B cell (primary cell): ENCODE results near the gene DEFB124. TPM values are rescaled to one million over a fixed set of nuclear protein-coding genes. Genes with fewer than 3 reads are reported as not detected.
A peak's percentile ranks its signal among the peaks of the same experiment; 100 is the strongest.

ENCODE experiments used
- ATAC-seq: fragments of 200-7000 bp; cut with Tn5 transposase; one replicate; pipeline ENCODE4 v1.10.0; 2021; ENCODE audit warnings: low read depth, mild to moderate bottlenecking, moderate number of reproducible peaks, moderate library complexity
- CTCF ChIA-PET: fragments of 350-600 bp; sonication (Branson Sonifier 250); formaldehyde crosslinking; loops from one replicate; lab custom pipeline; 2021; ENCODE audit warnings: antibody characterized with exemption, inconsistent platforms; lab: Charles Lee
- POLR2A ChIA-PET: fragments of 350-600 bp; sonication (Branson Sonifier 250); formaldehyde crosslinking; loops from one replicate; lab custom pipeline; 2021; ENCODE audit warnings: antibody characterized with exemption; lab: Charles Lee
- DNase-seq: peaks from one replicate; pipeline ENCODE4 v3.0.0; 2013
- H2AFZ ChIP-seq: 2 replicates; pipeline ENCODE4 v1.6.1; 2012; ENCODE audit warnings: mild to moderate bottlenecking, low read depth, low read length; ENCODE audit not compliant: insufficient read depth, poor library complexity, severe bottlenecking
- H3K27ac ChIP-seq, 2 donors: 1 replicate in 1 of 2; 2 replicates in 1 of 2; pipeline ENCODE4 v1.5.1; 2012 to 2013; ENCODE audit warnings: low read length in 2 of 2, mild to moderate bottlenecking in 2 of 2, moderate library complexity in 1 of 2
- H3K27me3 ChIP-seq, 4 experiments: fragments of 200-600 bp in 1 of 4; sonication (generic) in 1 of 4; replicated peaks in 1 of 4; 1 replicate in 2 of 4; 2 replicates in 2 of 4; pipeline versions ENCODE4 v1.6.1 to v1.7.0; 2013 to 2016; ENCODE audit warnings: low read length in 3 of 4, mild to moderate bottlenecking in 2 of 4, mixed read lengths in 1 of 4, moderate library complexity in 1 of 4; ENCODE audit not compliant: insufficient read depth in 4 of 4, control insufficient read depth in 3 of 4; ENCODE audit errors: control extremely low read depth in 1 of 4
- H3K36me3 ChIP-seq, 2 experiments: replicated peaks in 1 of 2; 1 replicate in 1 of 2; 2 replicates in 1 of 2; pipeline versions ENCODE4 v1.6.1 to v1.7.1; 2013; ENCODE audit warnings: low read length in 1 of 2; ENCODE audit not compliant: insufficient read depth in 2 of 2, control insufficient read depth in 1 of 2; ENCODE audit errors: control extremely low read depth in 1 of 2, extremely low read depth in 1 of 2
- H3K4me1 ChIP-seq, 2 donors: fragments of 200-600 bp in 1 of 2; sonication (generic) in 1 of 2; 1 replicate in 1 of 2; 2 replicates in 1 of 2; pipeline versions ENCODE4 v1.5.1 to v1.6.1; 2013 to 2017; ENCODE audit warnings: low read length in 2 of 2; ENCODE audit not compliant: control insufficient read depth in 2 of 2, insufficient read depth in 2 of 2
- H3K4me2 ChIP-seq: replicated peaks from 2 replicates; pipeline ENCODE3; 2012; ENCODE audit warnings: mild to moderate bottlenecking, low read depth, low read length; ENCODE audit not compliant: poor library complexity, severe bottlenecking
- H3K4me3 ChIP-seq, 5 experiments: fragments of 200-600 bp in 1 of 5; sonication (generic) in 1 of 5; 1 replicate in 3 of 5; 2 replicates in 2 of 5; pipeline versions ENCODE4 v1.5.1 to v1.7.0; 2011 to 2016; ENCODE audit warnings: low read length in 4 of 5, mild to moderate bottlenecking in 4 of 5, low read depth in 2 of 5, control low read depth in 1 of 5, moderate library complexity in 1 of 5; ENCODE audit not compliant: insufficient read depth in 1 of 5; ENCODE audit errors: control extremely low read depth in 1 of 5, extremely low read depth in 1 of 5
- H3K79me2 ChIP-seq: fragments of 200-600 bp; sonication (generic); one replicate; pipeline ENCODE4 v1.6.0; 2016; ENCODE audit warnings: low read length; ENCODE audit not compliant: control insufficient read depth, insufficient read depth
- H3K9ac ChIP-seq: fragments of 200-600 bp; sonication (generic); 2 replicates; pipeline ENCODE4 v1.6.1; 2017; ENCODE audit warnings: mild to moderate bottlenecking, low read length, moderate library complexity
- H3K9me3 ChIP-seq, 3 donors: one replicate each; pipeline versions ENCODE4 v1.6.1 to v1.7.1; 2013; ENCODE audit warnings: low read length in 2 of 3; ENCODE audit not compliant: control insufficient read depth in 2 of 3, insufficient read depth in 1 of 3; ENCODE audit errors: control extremely low read depth in 1 of 3
- H4K20me1 ChIP-seq: 2 replicates; pipeline ENCODE4 v1.6.0; 2012; ENCODE audit warnings: mild to moderate bottlenecking, low read length; ENCODE audit not compliant: insufficient read depth, control insufficient read depth, poor library complexity, severe bottlenecking
- H3K27ac Mint-ChIP-seq: one replicate; pipeline ENCODE4 v1.8.0; 2021; ENCODE audit warnings: mixed read lengths
- H3K27me3 Mint-ChIP-seq: one replicate; pipeline ENCODE4 v1.8.0; 2021; ENCODE audit warnings: mixed read lengths
- H3K4me1 Mint-ChIP-seq: one replicate; pipeline ENCODE4 v1.8.0; 2021; ENCODE audit warnings: mixed read lengths
- H3K4me3 Mint-ChIP-seq: one replicate; pipeline ENCODE4 v1.8.0; 2021; ENCODE audit warnings: mixed read lengths
- H3K9me3 Mint-ChIP-seq: one replicate; pipeline ENCODE4 v1.8.0; 2022; ENCODE audit warnings: mixed read lengths; ENCODE audit not compliant: insufficient read depth
- CTCF ChIP-seq: fragments of 200-600 bp; IDR thresholded peaks from one replicate; pipeline ENCODE4 v1.8.0; 2022; ENCODE audit warnings: antibody characterized with exemption, mild to moderate bottlenecking
- EZH2 ChIP-seq: IDR thresholded peaks from 2 replicates; pipeline ENCODE4 v1.6.1; 2012; ENCODE audit warnings: borderline replicate concordance, low read depth, mild to moderate bottlenecking, moderate library complexity, low read length; ENCODE audit not compliant: insufficient read depth, poor library complexity, severe bottlenecking
- WGBS: methylation state at CpG from one replicate; pipeline ENCODE4 v1.1.5; 2013; ENCODE audit warnings: missing lambda C conversion rate; ENCODE audit not compliant: insufficient coverage; 5-methylcytosine and 5-hydroxymethylcytosine counted together
- intact Hi-C: fragments of 100-400 bp; cut with micrococcal nuclease; formaldehyde crosslinking; loops from one replicate; pipeline ENCODE4 v1.10.0; 2022
- polyA plus RNA-seq: library from polyadenylated mRNA; depleted of rRNA; stranded (reverse); fragments of >200 nt; gene quantifications from 2 replicates; pipeline ENCODE4 v1.2.3, GENCODE V29; 2012
- total RNA-seq, 2 donors: library from RNA; stranded (reverse); fragments of 120-200 nt in 1 of 2; gene quantifications; 1 replicate in 1 of 2; 2 replicates in 1 of 2; pipeline versions ENCODE4 v1.2.3 to v1.2.4, GENCODE V29; 2013 to 2022

The DEFB124 gene
- total and polyA plus RNA-seq, 2 donors (not counting 1 experiment from before 2014, with no cell fraction given) = not detected

GRCh38 chr20:31514154-31515071 lies 39.5 kb upstream of the DEFB124 start, which contains the start of gene HM13:
Gene HM13 (plus strand): TSS chr20:31514442. CDS start chr20:31514552, 110 bp downstream.
- no peak within 1 kb of the TSS for H3K27ac Mint-ChIP-seq
- TF ChIP-seq EZH2 = no peak
- peak; percentile 95 for TF ChIP-seq CTCF

More at GRCh38 chr20:31514154-31515071, 39.5 kb upstream of the DEFB124 start, which contains the start of gene HM13:
- H4K20me1 ChIP-seq = peaks cover 45% of the 10 kb centered on the region
- no peaks in the 10 kb centered on the region for H3K27me3 Mint-ChIP-seq
- H3K4me1 Mint-ChIP-seq = peaks cover 9% of the 10 kb centered on the region
- H3K4me2 ChIP-seq = peak within 1 kb of the TSS; percentile 88
- WGBS = under 1% methylated on average over 86 of the region's 86 CpGs
- ChIA-PET CTCF (interaction anchor here (1.0 to 3.1 kb wide), 2 partner anchors 11 to 33 kb away, joined by 3 to 13 read pairs; a partner anchor contains a TSS), POLR2A (no interaction called here)
- peaks cover 49% of the 10 kb centered on the region for H3K79me2 ChIP-seq
- H3K4me3 ChIP-seq = peak within 1 kb of the TSS; percentile 74 to 91 (median 89)
- H3K4me1 ChIP-seq = peaks cover 27 to 31% of the 10 kb centered on the region in 2 donors
- peak within 1 kb of the TSS; percentile 99 for H2AFZ ChIP-seq
- no peaks in the 10 kb centered on the region for H3K27me3 ChIP-seq
- peak; percentile 90 for ATAC-seq
- peaks cover 0 to 5% of the 10 kb centered on the region in 2 experiments for H3K36me3 ChIP-seq
- H3K27ac ChIP-seq = peak within 1 kb of the TSS; percentile 9 to 76
- H3K9me3 ChIP-seq = no peaks in the 10 kb centered on the region
- intact Hi-C loops = loop anchor here (1.0 to 2.0 kb wide), 3 partner anchors 11 to 90 kb away; partner anchors contain the start of gene ID1
- H3K9me3 Mint-ChIP-seq = no peaks in the 10 kb centered on the region
- peak within 1 kb of the TSS; percentile 92 for H3K9ac ChIP-seq
- peak; percentile 95 for DNase-seq
- no peak within 1 kb of the TSS for H3K4me3 Mint-ChIP-seq
